Tibial nerve (tissue), 4 donors: ENCODE data around the gene PNKP. TPM values are rescaled to one million over a fixed set of nuclear protein-coding genes. Genes with fewer than 3 reads are reported as not detected.

Experiments
- DNase-seq, 2 donors: peaks; one replicate each; pipeline ENCODE4 v3.0.0-alpha.2; 2019; ENCODE audit warnings: low spot score in 2 of 2
- H3K27ac ChIP-seq, 4 donors: fragments of 200-600 bp; sonication (generic) in 3 of 4; one replicate each; pipeline ENCODE4 v1.5.1; 2017 to 2019; ENCODE audit warnings: mild to moderate bottlenecking in 1 of 4
- H3K27me3 ChIP-seq, 2 donors: fragments of 200-600 bp; sonication (generic) in 1 of 2; one replicate each; pipeline versions ENCODE4 v1.5.1 to v1.6.0; 2017 to 2019
- H3K36me3 ChIP-seq, 3 donors: fragments of 200-600 bp; sonication (generic); one replicate each; pipeline ENCODE4 v1.5.1; 2018 to 2019
- H3K4me1 ChIP-seq, 4 donors: fragments of 200-600 bp; sonication (generic) in 3 of 4; one replicate each; pipeline ENCODE4 v1.5.1; 2017 to 2019
- H3K4me3 ChIP-seq, 4 donors: fragments of 200-600 bp; sonication (generic) in 3 of 4; one replicate each; pipeline ENCODE4 v1.5.1; 2017 to 2019; ENCODE audit warnings: mild to moderate bottlenecking in 1 of 4, moderate library complexity in 1 of 4
- H3K9me3 ChIP-seq, 4 donors: fragments of 200-600 bp; sonication (generic) in 3 of 4; one replicate each; pipeline ENCODE4 v1.5.1; 2017 to 2019
- EP300 ChIP-seq, 2 donors: sonication (generic); formaldehyde crosslinking; IDR thresholded peaks; one replicate each; pipeline ENCODE4 v1.6.1; 2017; ENCODE audit warnings: antibody characterized with exemption in 2 of 2, mild to moderate bottlenecking in 1 of 2
- POLR2A ChIP-seq, 2 donors: fragments of 450-650 bp; IDR thresholded peaks; one replicate each; pipeline ENCODE4 v1.6.1; 2017; ENCODE audit warnings: antibody characterized with exemption in 2 of 2, mild to moderate bottlenecking in 2 of 2, moderate library complexity in 2 of 2
- WGBS, 2 donors: methylation state at CpG; one replicate each; pipeline ENCODE4 v1.1.5; 2018; 5-methylcytosine and 5-hydroxymethylcytosine counted together
- total RNA-seq, 4 donors: library from RNA; depleted of rRNA; stranded (reverse); fragments of >200 nt; gene quantifications; one replicate each; pipeline ENCODE4 v1.1.0, GENCODE V29; 2016
- TF ChIP-seq, protein P1 (sequence below), 5 experiments: fragments of 200-600 bp in 3 of 5; fragments of 450-650 bp in 2 of 5; sonication (generic) in 3 of 5; IDR thresholded peaks; one replicate each; pipeline ENCODE4 v1.5.1; 2016 to 2019; ENCODE audit warnings: antibody characterized with exemption in 5 of 5, mild to moderate bottlenecking in 3 of 5, moderate library complexity in 2 of 5

PNKP gene
- total RNA-seq, 4 donors from 2014 or later: 52.7 to 158 (median 79.5) TPM

DNA sequence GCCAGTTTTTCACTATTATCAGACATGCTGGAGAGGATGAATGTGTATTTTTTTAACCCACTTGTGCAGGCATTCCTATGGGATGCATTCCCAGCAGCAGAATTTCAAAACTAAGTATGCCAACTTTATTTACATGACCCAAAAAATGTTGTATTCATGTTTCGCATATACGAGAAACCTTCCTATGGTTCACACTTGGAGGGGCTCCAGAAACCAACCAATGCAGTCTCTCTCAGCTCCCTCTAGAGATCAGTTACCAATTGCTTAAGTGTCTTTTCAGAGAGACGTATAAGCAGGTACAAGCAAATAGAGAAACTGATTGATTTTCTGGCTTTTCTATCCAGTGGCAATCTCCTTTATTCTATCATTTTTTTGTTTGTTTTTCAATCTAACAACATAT lies 22.0 kb downstream of the PNKP start:
- no peaks in the 10 kb centered on the region for H3K27me3 ChIP-seq
- H3K27ac ChIP-seq: no peak overlapping the region
- WGBS, 2 donors: 55 to 62% methylated on average over 3 of the region's 3 CpGs
- peaks cover 0 to 6% (median 5%) of the 10 kb centered on the region in 4 donors for H3K4me1 ChIP-seq
- H3K36me3 ChIP-seq: peaks cover 0 to 20% (median 0%) of the 10 kb centered on the region in 3 donors
- DNase-seq: no peak
- no peak overlapping the region for H3K4me3 ChIP-seq
- H3K9me3 ChIP-seq: peaks cover 0 to 5% (median 1%) of the 10 kb centered on the region in 4 donors
- TF ChIP-seq, protein P1, sequence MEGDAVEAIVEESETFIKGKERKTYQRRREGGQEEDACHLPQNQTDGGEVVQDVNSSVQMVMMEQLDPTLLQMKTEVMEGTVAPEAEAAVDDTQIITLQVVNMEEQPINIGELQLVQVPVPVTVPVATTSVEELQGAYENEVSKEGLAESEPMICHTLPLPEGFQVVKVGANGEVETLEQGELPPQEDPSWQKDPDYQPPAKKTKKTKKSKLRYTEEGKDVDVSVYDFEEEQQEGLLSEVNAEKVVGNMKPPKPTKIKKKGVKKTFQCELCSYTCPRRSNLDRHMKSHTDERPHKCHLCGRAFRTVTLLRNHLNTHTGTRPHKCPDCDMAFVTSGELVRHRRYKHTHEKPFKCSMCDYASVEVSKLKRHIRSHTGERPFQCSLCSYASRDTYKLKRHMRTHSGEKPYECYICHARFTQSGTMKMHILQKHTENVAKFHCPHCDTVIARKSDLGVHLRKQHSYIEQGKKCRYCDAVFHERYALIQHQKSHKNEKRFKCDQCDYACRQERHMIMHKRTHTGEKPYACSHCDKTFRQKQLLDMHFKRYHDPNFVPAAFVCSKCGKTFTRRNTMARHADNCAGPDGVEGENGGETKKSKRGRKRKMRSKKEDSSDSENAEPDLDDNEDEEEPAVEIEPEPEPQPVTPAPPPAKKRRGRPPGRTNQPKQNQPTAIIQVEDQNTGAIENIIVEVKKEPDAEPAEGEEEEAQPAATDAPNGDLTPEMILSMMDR (IDR thresholded peaks at IDR 0.05): no peak
- no peak for TF ChIP-seq EP300 (IDR thresholded peaks at IDR 0.05)
- TF ChIP-seq POLR2A (IDR thresholded peaks at IDR 0.05): no peak

GRCh38 chr19:49844138-49845095 lies 23.0 kb downstream of the PNKP start:
- Histone ChIP-seq H3K4me1 (peaks cover 0 to 4% (median 0%) of the 10 kb centered on the region in 4 donors), H3K9me3 (peaks cover 0 to 3% (median 1%) of the 10 kb centered on the region in 4 donors), H3K27me3 (no peaks in the 10 kb centered on the region), H3K27ac (no peak overlapping the region), H3K4me3 (no peak overlapping the region), H3K36me3 (peaks cover 0 to 28% (median 0%) of the 10 kb centered on the region in 3 donors)
- 75 to 83% methylated on average over 16 to 18 of the region's 18 CpGs for WGBS, 2 donors
- DNase-seq: no peak
- no peak for TF ChIP-seq POLR2A (IDR thresholded peaks at IDR 0.05)
- TF ChIP-seq, protein P1 (IDR thresholded peaks at IDR 0.05): no peak

DNA sequence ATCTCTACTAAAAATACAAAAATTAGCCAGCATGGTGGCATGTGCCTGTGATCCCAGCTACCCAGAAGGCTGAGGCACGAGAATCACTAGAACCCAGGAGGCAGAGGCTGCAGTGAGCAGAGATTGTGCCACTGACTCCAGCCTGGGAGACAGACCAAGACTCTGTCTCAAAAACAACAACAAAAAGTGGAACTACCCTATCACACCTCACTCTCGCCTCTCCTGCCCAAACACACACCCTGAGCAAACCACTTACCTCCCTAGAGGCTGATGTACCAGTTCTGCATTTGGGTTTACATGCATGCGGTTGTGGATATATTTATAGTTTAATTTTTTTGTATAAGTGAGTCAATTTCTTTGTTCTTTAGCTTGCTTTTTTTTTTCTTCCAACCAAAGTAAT lies 24.1 kb downstream of the PNKP start:
- 84 to 94% methylated on average over 3 of the region's 3 CpGs for WGBS, 2 donors
- no peak overlapping the region for H3K4me3 ChIP-seq
- no peak overlapping the region for H3K27ac ChIP-seq
- no peaks in the 10 kb centered on the region for H3K9me3 ChIP-seq
- no peak for TF ChIP-seq POLR2A (IDR thresholded peaks at IDR 0.05)
- TF ChIP-seq, protein P1 (IDR thresholded peaks at IDR 0.05): no peak
- no peak for TF ChIP-seq EP300 (IDR thresholded peaks at IDR 0.05)
- no peak for DNase-seq
- H3K27me3 ChIP-seq: no peaks in the 10 kb centered on the region
- H3K36me3 ChIP-seq: peaks cover 0 to 40% (median 0%) of the 10 kb centered on the region in 3 donors
- peaks cover 0 to under 1% (median 0%) of the 10 kb centered on the region in 4 donors for H3K4me1 ChIP-seq

DNA sequence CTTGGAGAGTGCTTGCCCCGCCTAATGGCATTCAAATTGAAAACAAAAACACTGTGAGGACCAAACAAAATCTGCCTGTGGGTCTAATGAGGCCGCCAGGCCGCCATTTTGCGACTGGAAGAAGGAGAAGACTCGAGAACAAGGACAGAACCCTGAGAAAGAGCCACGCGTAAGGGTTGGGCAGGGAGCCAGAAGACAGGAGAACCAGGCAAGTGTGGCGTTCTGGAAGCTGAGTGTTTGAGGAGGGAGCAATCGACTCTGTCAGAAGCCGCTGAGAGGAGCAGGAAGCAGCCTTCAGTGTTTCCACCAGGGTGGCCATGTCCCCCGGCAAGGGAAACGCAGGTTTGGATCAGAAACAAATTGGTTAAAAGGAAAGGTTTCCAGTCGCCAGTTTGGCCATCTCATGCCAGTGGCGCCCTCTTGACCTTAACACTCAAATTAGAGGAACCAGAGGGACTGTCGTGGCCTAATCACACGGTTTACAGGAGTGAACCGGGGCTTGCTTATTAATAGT lies 26.6 kb downstream of the PNKP start:
- Histone ChIP-seq H3K4me3 (no peak overlapping the region), H3K4me1 (no peaks in the 10 kb centered on the region), H3K27me3 (no peaks in the 10 kb centered on the region), H3K9me3 (no peaks in the 10 kb centered on the region), H3K36me3 (peaks cover 0 to 64% (median 6%) of the 10 kb centered on the region in 3 donors), H3K27ac (no peak overlapping the region)
- DNase-seq: no peak
- 84 to 88% methylated on average over 17 of the region's 17 CpGs for WGBS, 2 donors
- no peak for TF ChIP-seq POLR2A (IDR thresholded peaks at IDR 0.05)
- TF ChIP-seq, protein P1 (IDR thresholded peaks at IDR 0.05): no peak
- TF ChIP-seq EP300 (IDR thresholded peaks at IDR 0.05): no peak

- no peaks in the 10 kb centered on the region for H3K9me3 ChIP-seq
- 81 to 86% methylated on average over 11 of the region's 11 CpGs for WGBS, 2 donors
- H3K36me3 ChIP-seq: peaks cover 0 to 69% (median 11%) of the 10 kb centered on the region in 3 donors
- H3K4me3 ChIP-seq: no peak overlapping the region
- TF ChIP-seq EP300 (IDR thresholded peaks at IDR 0.05) (no peak), POLR2A (IDR thresholded peaks at IDR 0.05) (no peak)
- TF ChIP-seq, protein P1 (IDR thresholded peaks at IDR 0.05): no peak
- H3K27me3 ChIP-seq: no peaks in the 10 kb centered on the region
- no peaks in the 10 kb centered on the region for H3K4me1 ChIP-seq
- no peak overlapping the region for H3K27ac ChIP-seq
- DNase-seq: no peak
Measured at GRCh38 chr19:49840321-49840720, 27.1 kb downstream of the PNKP start.
